ENCODE measurements around the gene FGD1.

FGD1 gene

GRCh38 chrX:54470054-54470760 lies 25.8 kb downstream of the FGD1 start:
- DNase-seq (ENCODE audit: low spot score) = no peak

GRCh38 chrX:54452920-54453319 lies 43.1 kb downstream of the FGD1 start:
- DNase-seq (ENCODE audit: low spot score) = no peak

- DNase-seq (ENCODE audit: low spot score) = no peak
Measured at GRCh38 chrX:54449929-54450328, 46.1 kb downstream of the FGD1 start.

- DNase-seq (ENCODE audit: low spot score) = no peak
Measured at GRCh38 chrX:54447461-54447860, 48.6 kb downstream of the FGD1 start.

GRCh38 chrX:54446084-54446483 lies 50.0 kb downstream of the FGD1 start:
- no peak for DNase-seq (ENCODE audit: low spot score)

- DNase-seq (ENCODE audit: low spot score) = no peak
Measured at GRCh38 chrX:54444752-54445151, 51.3 kb downstream of the FGD1 start.

GRCh38 chrX:54442790-54443189 lies 53.2 kb downstream of the FGD1 start:
- no peak for DNase-seq (ENCODE audit: low spot score)

GRCh38 chrX:54439960-54440871 lies 55.8 kb downstream of the FGD1 start, which contains the start of gene TSR2:
Gene TSR2, plus strand, starts transcription at chrX:54440404. Its CDS starts 18 bp downstream, at chrX:54440422.
- peak; percentile 57 for DNase-seq (ENCODE audit: low spot score)

GRCh38 chrX:54435121-54435520 lies 60.9 kb downstream of the FGD1 start:
- DNase-seq (ENCODE audit: low spot score) = no peak

GRCh38 chrX:54430519-54430918 lies 65.5 kb downstream of the FGD1 start:
- no peak for DNase-seq (ENCODE audit: low spot score)

- DNase-seq (ENCODE audit: low spot score) = no peak
Measured at GRCh38 chrX:54427837-54428424, 68.1 kb downstream of the FGD1 start.

- DNase-seq (ENCODE audit: low spot score) = no peak
Measured at GRCh38 chrX:54423161-54423888, 72.7 kb downstream of the FGD1 start.

GRCh38 chrX:54422168-54422567 lies 73.9 kb downstream of the FGD1 start:
- no peak for DNase-seq (ENCODE audit: low spot score)

GRCh38 chrX:54419559-54420302 lies 76.3 kb downstream of the FGD1 start:
- DNase-seq (ENCODE audit: low spot score) = no peak

GRCh38 chrX:54416965-54417364 lies 79.1 kb downstream of the FGD1 start:
- no peak for DNase-seq (ENCODE audit: low spot score)

- DNase-seq (ENCODE audit: low spot score) = no peak
Measured at GRCh38 chrX:54415534-54416350, 80.3 kb downstream of the FGD1 start.

GRCh38 chrX:54413753-54414152 lies 82.3 kb downstream of the FGD1 start:
- DNase-seq (ENCODE audit: low spot score) = no peak

- no peak for DNase-seq (ENCODE audit: low spot score)
Measured at GRCh38 chrX:54411732-54412131, 84.3 kb downstream of the FGD1 start.

GRCh38 chrX:54407266-54407665 lies 88.8 kb downstream of the FGD1 start:
- no peak for DNase-seq (ENCODE audit: low spot score)

- DNase-seq (ENCODE audit: low spot score) = no peak
Measured at GRCh38 chrX:54397113-54397512, 98.9 kb downstream of the FGD1 start.
